HG02759 (cell line): ENCODE measurements around the gene SSH2.
"Not testable (repeated sequence)": the region's sequence is repeated elsewhere in the genome, so short reads cannot be mapped to it uniquely, and the experiment has no call there.

Source experiments
- ATAC-seq: cut with Tn5 transposase; IDR thresholded peaks from one replicate; pipeline ENCODE4 v1.9.1; 2021; ENCODE audit warnings: mild to moderate bottlenecking, moderate library complexity; ENCODE audit not compliant: unreplicated experiment

SSH2 gene

DNA sequence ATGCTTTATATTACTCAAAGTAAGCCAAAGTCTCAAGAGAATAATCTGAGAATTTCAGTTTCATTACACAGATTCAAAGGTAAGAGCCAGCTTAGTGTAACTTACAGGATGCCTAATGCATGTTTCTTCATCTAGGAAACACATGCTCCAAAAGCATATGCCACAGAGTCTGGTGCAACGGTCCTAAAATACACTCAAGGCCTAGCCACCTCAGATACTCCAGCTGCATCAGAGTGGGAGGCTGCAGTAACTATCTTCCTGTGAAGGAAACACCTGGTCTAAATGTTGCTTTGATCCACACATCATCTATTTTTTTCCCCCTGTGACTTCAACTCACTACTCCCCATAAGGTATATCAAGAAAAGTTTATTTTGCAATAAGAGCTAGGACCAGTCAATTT, 255.7 kb downstream of the SSH2 start:
- no peak for ATAC-seq

GRCh38 chr17:29671661-29672060, 258.4 kb downstream of the SSH2 start:
- ATAC-seq = no peak

GRCh38 chr17:29669266-29669665, 260.8 kb downstream of the SSH2 start:
- ATAC-seq = no peak

DNA sequence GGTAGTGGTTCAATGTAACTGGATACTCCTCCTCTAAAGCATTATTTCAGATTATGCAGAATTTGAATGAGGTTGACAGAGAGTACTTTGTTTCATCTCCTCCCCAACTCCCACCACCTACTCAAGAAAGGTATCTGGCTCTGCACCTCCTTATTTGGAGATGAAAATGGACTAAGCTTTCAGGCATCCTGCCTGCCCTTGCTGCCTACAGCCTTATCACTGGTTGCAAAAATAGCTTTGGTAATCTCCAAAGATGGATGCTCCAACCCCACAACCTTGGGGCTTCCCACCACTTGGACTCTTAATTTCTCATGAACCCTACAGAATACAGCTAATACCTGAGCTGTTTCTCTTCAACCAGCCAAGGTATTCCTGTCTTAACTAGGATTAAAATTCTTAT, 262.1 kb downstream of the SSH2 start:
- no peak for ATAC-seq

- no peak for ATAC-seq
These were observed 264.6 kb downstream of the SSH2 start for GRCh38 chr17:29665481-29665810.

DNA sequence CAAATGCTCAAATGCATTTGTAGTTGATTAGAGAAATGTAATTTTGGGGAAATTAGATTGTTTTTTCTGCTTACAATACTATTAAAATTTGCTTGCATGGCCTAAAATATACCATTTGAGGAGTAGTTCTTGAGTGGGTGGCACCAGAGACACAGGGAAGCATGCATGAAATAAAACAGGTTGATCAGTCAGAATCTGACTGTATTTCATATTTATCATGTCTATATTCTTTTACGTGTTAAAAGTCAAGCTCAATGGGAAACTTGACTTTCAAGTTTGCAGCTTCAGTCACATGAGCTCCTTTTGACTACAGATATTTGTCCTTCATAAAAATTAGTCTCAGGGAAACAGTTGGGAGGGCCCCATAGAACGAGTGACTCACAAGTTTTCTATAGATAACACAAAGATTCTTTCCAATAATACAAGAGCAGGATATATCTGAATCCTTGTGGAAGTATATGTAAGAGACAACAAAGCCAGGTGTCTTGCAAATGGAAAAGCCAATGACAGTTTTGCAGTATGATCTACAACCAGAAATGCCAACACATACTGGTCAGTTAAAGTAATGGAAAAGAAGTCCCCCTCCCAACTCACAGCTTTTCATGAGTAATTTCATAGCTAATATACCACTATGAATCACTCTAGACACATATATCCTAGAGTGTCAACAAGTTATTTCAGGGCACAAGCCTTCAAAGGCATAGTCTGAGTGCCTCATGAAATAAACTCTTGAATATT, 265.1 kb downstream of the SSH2 start:
- ATAC-seq = no peak

GRCh38 chr17:29663155-29663554, 266.9 kb downstream of the SSH2 start:
- no peak for ATAC-seq

- ATAC-seq = no peak
These were observed 268.8 kb downstream of the SSH2 start for GRCh38 chr17:29661213-29661612.

GRCh38 chr17:29659155-29659554, 270.9 kb downstream of the SSH2 start:
- ATAC-seq = no peak

DNA sequence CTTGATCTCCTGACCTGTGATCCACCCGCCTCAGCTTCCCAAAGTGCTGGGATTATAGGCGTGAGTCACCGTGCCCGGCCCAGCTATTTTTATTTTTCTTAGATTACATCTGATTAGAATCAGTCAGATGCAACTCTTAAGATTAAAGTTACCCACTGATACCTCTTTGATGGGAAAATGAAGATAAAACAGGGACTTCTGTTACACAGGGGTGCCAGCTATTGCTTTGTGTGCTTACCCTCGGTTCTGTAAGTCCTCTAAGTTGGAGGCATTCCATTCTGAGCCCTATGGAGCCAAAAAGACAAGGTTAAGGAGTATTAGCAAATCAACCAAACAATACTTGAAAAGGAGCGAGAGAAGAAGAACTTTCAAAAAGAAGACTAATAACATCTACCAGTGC, 274.7 kb downstream of the SSH2 start:
- no peak for ATAC-seq

GRCh38 chr17:29653995-29654714, 275.9 kb downstream of the SSH2 start:
- no peak for ATAC-seq

GRCh38 chr17:29652976-29653375, 277.1 kb downstream of the SSH2 start:
- ATAC-seq = no peak

GRCh38 chr17:29651913-29652312, 278.1 kb downstream of the SSH2 start:
- not testable (repeated sequence) for ATAC-seq

GRCh38 chr17:29650396-29650795, 279.6 kb downstream of the SSH2 start:
- ATAC-seq = no peak

GRCh38 chr17:29649359-29649758, 280.7 kb downstream of the SSH2 start:
- no peak for ATAC-seq

DNA sequence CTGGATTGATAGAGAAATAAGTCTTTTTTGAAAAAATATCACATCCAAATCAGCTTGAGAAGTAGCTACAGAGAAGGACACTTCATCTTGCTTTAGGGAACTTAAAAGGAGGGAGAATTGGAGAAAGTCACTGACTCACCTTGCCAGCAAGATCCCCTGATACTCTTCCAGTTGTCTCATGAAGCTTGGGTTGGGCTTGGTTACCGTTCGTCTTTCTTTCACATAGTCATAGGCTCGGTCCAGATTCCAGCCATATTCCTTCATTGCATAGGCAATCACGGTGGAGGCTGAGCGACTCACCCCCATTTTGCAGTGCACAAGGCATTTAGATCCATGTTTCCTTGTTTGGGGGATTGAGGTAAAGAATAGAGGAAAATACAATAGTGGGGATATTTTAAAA, 282.0 kb downstream of the SSH2 start:
- ATAC-seq = no peak

DNA sequence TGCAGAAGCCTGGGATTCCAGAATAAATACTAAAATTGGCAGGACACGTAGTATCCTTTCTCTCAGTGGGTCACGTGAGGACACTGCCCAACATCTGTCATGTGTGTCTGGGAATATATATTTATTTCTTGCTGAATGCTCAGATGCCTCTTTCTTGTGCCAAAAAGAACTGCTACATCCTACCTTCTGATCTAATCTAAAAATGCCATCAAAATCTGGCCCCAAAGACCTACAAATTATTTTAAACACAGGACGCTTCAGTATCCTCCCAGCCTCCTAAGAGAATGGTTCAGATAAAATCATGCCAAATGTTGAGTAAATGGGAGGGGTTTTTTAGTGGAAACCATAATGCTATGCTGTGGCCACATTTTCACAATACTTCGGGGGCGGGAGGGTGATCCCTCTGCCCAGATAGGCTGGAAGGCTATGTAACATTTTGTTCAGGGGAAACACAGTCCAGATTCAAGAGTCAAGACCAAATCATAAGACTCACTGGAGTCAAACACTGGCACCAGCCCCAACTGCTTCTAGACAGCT, 284.4 kb downstream of the SSH2 start:
- no peak for ATAC-seq

DNA sequence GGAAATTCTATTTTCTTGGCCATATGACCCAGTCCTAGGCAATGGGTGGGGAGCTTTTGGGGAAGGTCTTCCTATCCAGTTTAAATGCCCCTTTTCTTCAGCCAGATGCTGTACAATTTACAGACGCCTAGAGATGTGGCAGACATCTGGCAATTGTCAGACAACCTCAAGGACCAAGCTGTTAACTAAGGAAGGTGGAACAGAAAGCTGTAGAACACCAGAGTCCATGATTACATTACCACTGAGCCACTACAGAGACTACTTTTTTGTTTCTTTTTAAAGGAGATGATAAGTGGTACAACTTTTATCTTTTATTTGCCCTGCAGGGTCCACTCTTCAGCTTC, 286.2 kb downstream of the SSH2 start:
- ATAC-seq = no peak

DNA sequence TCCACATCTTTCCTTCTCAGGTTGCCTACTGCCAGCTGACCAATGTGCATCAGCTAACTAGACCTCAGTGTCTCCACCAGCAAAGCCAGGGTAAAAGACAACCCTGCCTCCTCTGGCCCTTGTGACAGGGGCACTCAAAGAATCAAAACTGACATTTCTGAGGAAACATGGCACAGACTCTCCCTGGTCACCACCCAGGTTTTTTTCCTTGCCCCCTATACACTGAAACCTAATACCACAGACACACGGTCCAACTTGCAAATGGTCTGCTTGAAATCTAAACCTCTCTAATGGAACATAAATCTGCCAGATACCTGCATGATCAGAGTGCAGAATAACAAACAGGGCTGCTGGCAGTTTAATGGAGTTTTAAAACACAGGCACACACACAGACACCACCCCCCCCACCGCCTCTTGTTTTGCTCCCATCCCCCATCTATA, 287.8 kb downstream of the SSH2 start:
- no peak for ATAC-seq

DNA sequence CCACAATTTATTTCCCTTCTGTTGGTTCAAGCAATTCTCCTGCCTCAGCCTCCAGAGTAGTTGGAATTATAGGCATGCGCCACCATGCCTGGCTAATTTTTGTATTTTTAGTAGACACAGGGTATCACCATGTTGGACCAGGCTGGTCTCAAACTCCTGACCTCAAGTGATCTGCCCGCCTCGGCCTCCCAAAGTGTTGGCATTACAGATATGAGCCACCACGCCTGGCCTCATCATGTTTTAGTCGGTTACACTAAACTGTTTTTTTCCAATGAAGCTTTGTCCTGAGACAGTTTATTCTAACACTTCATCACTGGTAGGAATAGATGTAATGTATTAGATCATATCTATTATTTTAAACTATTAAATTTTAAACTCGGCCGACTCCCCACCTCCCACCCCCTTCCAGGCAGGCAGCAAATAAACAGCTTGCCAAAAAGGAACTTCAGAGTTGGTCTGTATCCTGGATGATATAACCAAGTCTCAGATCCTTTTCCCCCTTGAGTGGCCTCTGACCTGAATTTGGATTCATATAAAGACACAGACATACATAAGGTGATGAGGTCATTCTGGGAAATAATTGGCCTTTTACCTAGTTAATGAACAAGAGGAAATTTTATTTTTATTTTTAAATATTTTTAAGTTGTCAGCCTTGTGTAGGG, 288.9 kb downstream of the SSH2 start:
- ATAC-seq = no peak

DNA sequence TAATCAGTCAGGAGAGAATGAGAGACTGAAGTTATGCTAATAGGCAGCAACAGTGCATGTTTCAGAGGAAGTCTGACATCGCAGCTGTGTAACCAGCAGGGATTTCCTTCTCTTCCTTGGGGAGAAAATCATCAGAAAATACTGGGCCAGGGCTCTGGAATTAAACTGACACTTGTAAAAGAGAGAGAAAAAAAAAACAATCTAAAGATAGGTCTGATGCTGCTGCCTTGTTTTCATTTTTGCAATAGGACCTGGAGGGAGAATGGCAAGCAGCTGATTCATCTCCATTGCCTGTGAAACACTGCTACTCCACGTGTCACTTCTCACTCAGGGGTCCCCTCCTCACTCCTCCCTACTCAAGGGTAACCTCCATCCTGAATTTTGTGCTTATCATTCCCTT, 289.6 kb downstream of the SSH2 start:
- no peak for ATAC-seq

DNA sequence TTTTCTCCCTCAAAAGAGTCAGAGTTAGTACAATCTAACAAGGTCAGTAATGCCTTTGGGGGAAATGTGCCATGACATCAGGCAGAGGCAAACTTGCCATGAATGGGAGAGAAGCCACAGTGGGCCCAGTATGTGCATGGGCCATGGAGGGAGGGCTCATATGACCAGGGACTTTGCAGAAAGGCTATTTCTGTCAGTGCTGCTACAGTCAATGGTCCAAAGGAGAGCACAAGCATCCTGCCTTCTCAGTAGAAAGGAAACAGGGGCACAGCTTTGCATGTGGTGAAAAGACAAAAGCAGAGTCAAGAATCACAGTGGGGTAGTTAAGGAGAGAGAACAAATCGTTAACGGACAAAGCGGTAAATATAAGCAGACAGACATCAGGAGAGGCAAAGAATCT, 296.1 kb downstream of the SSH2 start:
- ATAC-seq = no peak
